NCI-H2171 (cell line): Measurements from ENCODE around the gene PRKAA1.

ENCODE experiments used
- DNase-seq: peaks from one replicate; lab custom pipeline; 2025; lab: John Stamatoyannopoulos, UW

PRKAA1 gene

DNA sequence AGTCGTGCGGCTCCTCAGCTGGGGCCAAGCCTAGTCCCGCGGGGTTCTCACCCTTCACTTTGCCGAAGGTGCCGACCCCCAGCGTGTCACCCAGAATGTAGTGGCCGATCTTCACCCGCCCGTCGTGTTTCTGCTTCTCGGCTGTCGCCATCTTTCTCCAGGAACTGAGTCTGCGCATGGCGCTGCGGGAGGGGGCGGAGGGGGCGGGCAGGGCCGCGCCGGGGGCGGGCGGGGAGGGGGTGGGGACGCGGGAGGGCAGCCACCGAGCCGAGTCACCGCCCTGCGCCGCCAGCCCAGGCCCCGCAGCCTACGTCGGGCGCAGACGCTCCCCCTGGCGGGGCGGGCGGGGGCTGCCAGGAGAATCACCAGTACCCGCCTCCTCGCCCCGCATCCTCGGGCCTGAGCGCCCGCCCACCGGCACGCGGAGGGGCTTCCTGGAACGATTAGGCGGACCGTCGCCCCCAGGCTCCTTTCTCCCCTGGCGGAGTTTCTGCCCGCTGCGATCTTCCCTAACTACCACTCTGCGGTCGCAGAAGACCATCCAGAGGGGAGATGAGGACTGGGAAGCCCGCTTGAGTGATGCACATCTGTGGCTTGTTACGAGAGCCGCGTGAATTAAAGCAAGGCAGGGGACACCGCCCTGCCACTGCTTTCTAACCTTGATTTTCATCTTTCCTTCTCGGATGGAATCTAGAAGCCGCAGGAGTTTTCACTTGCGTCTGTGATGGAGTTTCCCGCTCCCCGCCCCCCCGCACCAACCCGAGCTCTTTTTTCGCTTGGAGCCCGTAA, at the start of gene PRKAA1:
Gene PRKAA1, minus strand, starts transcription at position 363 of the 789 bp plus-strand sequence. Its CDS starts 185 bp downstream, at position 178.
- DNase-seq, result peak; percentile 92

DNA sequence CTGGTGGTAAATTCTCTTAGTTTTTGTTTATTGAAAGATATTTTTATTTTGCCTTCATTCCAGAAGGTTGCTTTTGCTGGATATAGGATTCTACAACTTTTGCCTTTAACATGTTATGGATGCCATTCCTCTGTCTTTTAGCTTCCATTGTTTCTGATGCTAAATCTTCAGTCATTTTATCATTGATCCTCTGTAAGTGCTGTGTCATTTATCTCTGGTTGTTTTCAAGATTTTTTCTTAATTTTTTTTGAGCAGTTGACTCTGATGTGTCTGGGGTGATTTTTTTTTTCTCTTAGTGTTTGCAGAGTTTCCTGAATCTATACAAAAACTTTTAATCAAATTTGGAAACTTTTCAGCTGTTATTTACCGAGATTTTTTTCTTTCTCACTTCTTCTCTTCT, 49.4 kb upstream of the PRKAA1 start:
- DNase-seq, result no peak

DNA sequence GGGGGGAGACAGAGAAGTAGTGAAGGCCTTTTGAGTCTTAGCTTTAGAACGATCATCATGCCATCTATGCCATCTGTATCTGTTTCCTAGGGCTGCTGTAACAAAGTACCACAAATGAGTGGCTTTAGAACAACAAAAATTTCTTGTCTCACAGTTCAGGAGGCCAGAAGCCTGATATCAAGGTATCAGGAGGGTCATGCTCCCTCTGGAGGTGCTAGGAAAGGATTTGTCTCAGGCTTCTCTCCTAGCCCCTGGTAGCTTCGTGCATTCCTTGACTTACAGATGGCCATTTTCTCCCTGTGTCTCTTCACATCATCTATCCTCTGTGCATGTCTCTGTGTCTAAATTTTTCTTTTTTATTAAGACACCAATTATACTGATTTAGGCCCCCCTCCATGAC, 48.2 kb upstream of the PRKAA1 start:
- no peak for DNase-seq

GRCh38 chr5:40844565-40844964, 46.4 kb upstream of the PRKAA1 start:
- DNase-seq, result no peak

DNA sequence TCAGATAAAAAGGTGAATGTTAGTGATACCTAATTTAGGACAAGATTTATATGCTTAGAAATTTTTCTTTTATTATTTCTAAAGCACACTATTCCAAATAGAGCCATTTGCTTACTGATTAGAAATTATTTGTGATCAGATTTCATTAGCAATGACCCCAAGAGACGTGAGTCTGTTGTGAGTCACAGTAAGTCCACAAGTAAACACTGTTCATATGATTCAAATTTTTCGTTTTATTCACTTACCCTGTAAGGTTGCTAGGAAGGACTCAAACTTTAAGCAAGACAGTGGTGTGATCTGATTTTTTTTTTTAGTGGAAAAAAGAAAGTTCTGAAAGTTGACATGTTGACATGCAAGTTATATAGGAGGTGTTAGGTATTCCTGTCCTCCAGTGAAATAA, 44.2 kb upstream of the PRKAA1 start:
- DNase-seq, result no peak

GRCh38 chr5:40841068-40841805, 43.1 kb upstream of the PRKAA1 start, which contains the start of gene CARD6:
TSS of gene CARD6 (plus strand) at chr5:40841367. CDS start at chr5:40841383, 16 bp downstream.
- no peak for DNase-seq

DNA sequence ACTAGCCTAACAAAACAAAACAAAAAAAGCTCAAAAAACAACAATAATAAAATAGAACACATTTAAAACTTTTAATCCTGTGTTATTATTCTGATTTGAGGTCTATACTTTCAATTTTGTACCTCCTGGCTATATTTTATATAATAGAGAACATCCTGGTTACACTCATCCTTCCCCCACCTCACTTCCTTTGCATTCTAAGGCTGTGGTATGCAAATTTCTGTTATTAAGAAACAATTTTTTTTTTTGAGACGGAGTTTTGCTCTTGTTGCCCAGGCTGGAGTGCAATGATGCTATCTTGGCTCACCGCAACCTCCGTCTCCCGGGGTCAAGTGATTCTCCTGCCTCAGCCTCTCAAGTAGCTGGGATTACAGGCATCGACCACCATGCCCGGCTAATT, 39.9 kb upstream of the PRKAA1 start:
- DNase-seq, result no peak

- DNase-seq, result peak; percentile 97
These were observed 36.9 kb upstream of the PRKAA1 start, which contains the start of gene RPL37 for GRCh38 chr5:40834849-40835787. TSS of gene RPL37 (minus strand) at chr5:40835222. CDS start at chr5:40835185, 37 bp downstream.

GRCh38 chr5:40834391-40834848, 36.2 kb upstream of the PRKAA1 start:
- no peak for DNase-seq

- DNase-seq, result no peak
These were observed 35.6 kb upstream of the PRKAA1 start for GRCh38 chr5:40833712-40834229.

DNA sequence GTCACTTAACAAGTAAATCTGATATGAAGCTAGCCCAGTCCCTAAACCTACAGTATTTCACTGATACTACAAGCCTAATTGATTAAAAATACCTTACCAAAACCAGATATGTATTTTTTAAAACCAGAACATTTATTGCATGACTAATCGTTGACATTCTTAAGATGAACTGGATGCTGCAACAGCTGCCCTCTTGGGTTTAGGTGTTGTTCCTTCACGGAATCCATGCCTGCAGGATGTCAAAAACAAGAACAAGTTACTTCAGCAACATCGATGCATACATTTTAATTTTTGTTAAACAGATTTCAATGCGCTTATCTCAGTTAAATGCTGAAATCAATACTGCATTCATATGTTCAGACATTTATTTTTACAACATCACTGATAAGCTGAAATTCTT, 34.2 kb upstream of the PRKAA1 start:
- no peak for DNase-seq

DNA sequence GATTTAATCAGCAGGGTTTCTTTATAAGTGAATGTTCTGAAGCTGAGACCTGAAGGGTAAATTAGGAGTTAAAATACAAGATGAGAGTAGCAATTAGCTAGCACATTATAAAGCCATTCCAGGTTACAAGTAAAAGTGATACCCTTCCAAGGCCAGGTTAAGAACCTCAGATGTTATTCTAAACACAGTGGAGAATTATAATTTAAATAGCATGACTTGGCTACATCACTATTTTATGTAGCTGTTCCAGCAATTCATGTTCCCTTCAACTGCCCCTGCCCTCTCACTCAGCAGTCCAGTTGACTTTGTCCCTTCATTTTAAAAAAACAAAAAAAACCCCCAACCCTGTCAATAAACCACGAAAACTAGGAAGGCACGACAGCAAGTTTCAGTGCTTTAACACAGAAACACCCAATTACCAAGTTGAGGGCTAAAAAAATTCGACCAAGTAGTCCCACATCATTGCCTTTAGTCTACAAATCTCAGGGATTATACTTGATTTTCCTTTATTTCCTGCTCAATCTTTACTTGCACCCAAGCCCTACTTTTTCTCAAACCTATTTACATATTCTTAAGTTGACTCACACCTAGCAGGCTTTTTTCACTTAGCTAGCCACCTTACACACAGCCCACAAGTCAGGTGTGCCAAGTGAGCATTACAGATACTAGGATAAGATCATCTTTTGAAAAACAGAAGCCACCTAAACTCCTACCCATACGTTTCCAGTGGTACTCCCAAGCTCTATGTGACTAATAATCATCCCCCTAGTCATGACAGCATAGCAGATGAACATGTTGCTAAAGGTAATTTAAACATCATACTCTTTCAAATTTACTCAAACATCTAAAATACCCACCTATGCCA, 33.4 kb upstream of the PRKAA1 start:
- DNase-seq, result no peak

GRCh38 chr5:40829748-40830533, 31.8 kb upstream of the PRKAA1 start:
- DNase-seq, result no peak

GRCh38 chr5:40828690-40829661, 30.8 kb upstream of the PRKAA1 start:
- DNase-seq, result no peak

DNA sequence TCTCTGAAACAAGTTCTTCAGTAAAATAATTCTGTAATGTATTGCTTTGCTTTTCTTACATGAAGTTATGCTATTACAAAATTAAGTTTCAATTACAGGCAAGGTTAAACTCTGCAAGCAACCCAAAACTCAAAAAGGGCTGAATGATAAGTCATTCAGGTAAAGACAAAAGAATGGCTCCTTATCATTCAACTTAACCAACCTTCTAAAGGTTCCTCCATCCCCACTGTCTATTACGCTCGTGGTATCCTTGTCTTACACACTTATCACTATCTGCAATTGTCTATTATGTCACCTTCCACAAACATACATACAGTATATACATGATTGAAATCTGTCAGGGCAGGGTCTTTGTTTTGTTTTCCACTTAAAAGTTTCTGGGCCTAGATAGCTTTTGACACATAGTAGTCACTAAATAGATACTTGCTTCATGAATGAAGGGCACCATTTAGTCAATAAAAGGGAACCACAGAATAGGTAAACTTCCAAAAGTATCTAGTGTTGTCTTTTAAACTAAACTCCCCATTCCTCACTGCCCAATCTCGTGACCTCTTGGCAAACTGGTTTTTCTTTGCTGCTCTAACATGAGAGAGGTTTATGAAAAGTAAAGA, 30.0 kb upstream of the PRKAA1 start:
- no peak for DNase-seq

DNA sequence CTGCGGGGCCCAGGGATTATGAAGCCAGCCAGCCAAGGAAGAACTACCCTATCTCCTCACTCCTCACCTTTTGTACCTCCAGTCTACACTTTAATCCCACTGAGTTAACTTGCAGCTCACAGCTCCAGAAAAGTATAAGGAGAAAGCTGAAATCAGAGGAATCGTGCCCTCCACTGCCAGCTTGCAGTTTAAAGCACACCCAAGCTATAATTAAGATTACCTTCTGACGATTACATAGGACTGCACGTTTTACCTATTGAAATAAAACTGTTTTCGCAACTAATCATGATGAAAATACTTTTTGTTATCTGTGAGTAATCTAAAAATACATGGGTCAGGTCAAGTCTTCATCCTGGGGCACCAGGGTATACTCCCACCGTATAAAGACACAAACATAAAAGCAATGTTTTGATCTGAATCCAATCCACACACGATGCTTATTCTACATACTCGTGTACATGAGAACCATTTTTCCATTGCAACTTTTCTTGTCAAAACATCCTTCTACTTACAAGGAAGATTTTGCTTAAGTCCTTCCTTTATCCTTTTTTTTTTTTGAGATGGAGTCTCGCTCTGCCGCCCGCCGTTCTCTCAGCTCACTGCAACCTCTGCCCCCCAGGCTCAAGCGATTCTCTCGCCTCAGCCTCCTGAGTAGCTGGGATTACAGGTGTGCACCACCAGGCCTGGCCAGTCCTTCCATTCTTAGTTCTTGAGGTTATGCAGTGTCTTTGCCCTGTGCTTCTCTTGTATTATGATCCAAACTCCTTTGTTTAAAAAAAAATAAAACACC, 29.2 kb upstream of the PRKAA1 start:
- no peak for DNase-seq

DNA sequence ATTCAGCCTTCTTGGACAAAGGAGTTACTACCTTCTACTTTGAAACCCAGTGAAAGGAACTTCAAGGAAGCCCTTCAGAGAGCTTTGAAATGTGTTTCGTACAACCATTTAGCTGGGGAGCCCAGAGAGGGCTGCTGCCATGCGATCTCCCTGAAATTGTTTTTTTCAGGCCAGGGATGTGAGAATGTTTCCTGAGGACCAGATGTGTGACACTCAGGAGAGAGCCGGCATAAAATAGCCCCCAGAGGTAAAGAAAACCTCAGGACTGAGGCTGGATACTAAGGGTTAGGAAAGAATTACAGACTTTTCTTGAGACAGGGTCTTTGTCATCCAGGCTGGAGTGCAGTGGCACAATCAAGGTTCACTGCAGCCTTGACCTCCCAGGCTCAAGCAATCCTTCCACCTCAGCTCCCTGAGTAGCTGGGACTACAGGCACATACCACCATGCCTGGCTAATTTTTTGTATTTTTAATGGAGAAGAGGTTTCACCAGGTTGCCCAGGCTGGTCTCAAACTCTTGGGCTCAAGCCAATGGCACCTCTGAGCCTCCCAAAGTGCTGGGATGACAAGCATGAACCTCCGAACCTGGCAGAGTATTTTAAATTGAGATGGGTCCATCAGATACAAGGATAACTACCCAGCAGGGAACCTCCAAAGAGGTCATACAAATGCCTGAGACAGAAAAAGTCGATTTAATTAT, 28.5 kb upstream of the PRKAA1 start:
- DNase-seq, result no peak
